HG03159 (cell line): ENCODE measurements around the gene ADGRG3.

Source experiments
- ATAC-seq: cut with Tn5 transposase; IDR thresholded peaks from one replicate; pipeline ENCODE4 v1.9.1; 2021; ENCODE audit warnings: mild to moderate bottlenecking, moderate library complexity; ENCODE audit not compliant: unreplicated experiment

The ADGRG3 gene

GRCh38 chr16:57645169-57645568 is 22.9 kb upstream of the ADGRG3 start:
- no peak for ATAC-seq

- ATAC-seq = no peak
Measured at GRCh38 chr16:57645691-57646387, 22.3 kb upstream of the ADGRG3 start.

DNA sequence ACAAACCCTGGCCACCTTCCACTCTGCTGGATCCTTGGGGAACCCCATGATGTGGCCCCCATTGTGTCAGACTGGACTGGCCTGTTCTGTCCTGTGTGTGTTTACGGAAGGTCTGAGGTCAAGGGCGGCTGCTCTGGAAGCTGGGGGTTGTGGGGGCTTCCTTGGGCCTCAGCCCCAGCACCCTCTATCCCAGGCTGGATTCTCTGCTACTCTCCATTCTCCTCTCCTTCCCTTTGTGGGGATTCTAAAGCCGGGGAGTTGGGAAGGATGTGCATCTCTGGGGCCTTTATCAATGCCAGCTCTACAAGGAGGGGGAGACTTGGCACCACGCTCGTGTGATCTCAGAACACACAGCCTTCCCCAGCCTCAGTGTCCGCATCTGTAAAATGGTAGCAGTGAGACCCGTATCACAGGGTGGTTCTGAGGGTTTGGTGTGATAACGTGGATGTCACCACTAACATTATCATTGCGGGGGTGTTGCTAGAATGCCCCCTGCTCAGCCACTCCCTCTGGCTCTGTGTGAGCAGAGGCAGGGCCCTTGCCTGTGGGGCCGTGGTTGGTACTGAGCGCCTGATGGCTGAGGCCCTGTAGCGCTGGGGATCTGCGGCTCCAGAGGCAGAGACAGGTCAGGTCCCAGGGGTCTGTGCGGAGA is 21.6 kb upstream of the ADGRG3 start:
- ATAC-seq = no peak

DNA sequence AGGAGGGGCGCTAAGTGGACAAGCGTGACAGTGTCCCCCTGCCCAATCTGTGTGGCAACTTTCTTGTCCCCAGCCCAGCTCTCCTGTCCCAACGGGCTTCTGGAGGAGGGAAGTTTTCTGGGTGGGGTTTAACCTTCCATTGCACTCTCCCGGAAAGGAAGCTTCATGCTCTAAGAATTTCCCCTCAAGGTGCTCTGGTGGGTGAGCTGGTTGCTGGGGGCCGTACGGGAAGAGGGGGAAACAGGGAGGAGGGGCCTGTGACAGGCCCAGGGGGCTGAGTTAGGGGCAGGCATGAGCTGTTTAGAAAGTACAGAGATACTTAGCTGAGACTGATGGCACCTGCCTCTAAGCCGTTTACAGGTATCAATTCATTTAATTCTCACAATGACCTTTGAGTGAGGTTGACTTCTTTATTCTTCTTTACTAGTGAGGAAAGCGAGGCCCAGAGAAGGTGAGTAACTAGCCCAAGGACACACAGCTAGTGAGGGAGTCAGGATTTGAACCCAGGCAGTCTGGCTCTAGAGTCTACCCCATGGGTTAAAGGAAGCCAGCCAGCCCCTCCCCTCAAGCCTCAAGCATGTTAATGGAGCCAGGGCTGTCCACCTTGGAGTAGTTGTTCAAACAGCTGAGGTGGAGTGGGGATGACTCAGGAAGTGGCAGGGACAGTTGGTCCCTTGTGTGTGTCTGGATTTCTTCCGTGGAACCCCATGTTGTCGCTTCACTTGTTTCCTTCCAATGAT is 20.8 kb upstream of the ADGRG3 start:
- no peak for ATAC-seq

DNA sequence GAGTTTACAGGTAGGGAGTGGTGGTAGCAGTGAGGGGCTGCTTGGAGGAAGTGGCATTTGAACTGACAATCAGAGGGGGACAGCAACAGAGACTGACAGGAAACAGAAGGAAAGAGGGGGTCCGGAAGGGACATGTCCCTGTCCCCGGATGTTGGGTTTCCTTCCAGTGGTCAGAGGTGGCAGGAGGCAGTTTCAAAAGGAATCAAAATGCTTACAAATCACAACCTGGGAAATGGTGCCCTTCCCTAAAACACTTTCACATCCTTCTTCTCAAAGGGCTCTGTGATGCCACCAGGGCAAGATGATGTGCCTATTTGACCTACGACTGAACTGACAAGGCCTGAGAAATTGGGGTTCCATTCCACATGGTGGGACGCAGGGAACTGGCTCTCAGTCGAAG is 20.0 kb upstream of the ADGRG3 start:
- no peak for ATAC-seq

- no peak for ATAC-seq
Measured at GRCh38 chr16:57648581-57649442, 19.3 kb upstream of the ADGRG3 start.

GRCh38 chr16:57649443-57649751 is 18.7 kb upstream of the ADGRG3 start:
- ATAC-seq = no peak

GRCh38 chr16:57649846-57650245 is 18.3 kb upstream of the ADGRG3 start:
- ATAC-seq = no peak

DNA sequence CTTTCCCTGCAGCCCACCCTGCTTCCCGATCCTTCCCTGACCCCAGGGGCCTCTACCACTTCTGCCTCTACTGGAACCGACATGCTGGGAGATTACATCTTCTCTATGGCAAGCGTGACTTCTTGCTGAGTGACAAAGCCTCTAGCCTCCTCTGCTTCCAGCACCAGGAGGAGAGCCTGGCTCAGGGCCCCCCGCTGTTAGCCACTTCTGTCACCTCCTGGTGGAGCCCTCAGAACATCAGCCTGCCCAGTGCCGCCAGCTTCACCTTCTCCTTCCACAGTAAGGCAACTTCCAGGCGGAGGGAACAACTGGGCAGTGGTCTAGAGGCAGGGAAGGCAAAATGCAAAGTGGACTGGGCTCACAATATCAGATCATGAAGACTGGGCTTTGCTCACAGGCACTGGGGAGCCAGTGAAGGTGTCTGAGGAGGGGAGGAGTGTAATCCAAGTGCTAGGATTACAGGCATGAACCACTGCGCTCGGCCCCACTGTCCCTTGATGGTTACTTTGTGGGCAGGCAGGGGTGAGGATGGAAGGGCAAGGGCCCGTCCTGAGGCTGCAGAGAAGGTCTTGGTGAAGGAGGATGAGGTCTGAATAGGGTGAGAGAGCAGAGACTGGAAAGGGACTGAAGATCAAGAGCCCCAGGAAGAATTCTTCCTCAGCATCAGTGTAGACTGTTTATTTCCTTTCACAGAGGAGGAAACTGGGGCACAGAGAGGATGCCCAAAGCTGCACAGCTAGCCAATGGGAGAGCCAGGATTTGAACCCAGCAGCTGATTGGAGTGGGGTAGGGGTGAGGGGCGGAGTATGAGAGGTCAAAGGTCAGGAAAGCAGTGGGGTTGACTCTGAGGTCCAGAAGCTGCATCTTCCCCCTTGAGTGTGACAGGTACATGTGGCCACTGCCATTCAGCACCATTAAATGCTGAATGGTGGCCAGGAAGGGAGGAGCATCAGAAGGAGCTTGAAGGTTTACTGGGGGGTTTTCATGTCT is 16.5 kb upstream of the ADGRG3 start:
- no peak for ATAC-seq

DNA sequence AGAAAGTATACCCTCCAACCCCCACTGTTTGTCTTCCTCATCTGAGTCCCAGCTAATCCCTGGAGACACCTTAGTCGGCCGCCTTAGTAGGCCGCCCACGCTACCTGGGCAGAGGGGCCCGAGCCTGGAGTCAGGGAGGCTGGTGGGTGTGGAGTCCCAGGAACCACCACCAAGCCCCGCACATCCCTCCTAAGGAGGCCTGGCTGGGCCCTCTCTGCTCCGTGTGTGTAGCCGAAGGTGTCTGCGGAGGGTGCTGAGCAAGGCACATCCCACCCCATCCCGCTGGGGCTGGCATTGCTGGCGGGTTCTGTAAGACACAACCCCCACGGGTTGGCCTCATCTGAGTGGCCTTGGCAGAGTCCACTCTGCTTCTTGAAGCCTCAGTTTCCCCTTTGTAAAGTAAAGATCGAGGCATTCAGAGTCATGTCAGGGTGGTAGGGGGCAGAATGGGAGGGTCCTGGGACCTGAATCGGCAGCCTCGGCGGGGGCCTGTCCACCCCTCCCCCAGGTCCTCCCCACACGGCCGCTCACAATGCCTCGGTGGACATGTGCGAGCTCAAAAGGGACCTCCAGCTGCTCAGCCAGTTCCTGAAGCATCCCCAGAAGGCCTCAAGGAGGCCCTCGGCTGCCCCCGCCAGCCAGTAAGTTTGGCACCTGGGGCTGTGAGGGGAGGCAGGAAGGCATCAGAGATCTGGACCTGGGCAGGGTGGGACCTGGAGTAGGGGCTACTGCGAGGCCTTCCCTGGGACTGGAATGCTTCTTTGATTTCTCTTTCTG is 15.2 kb upstream of the ADGRG3 start:
- ATAC-seq = no peak

GRCh38 chr16:57653936-57654335 is 14.2 kb upstream of the ADGRG3 start:
- no peak for ATAC-seq

DNA sequence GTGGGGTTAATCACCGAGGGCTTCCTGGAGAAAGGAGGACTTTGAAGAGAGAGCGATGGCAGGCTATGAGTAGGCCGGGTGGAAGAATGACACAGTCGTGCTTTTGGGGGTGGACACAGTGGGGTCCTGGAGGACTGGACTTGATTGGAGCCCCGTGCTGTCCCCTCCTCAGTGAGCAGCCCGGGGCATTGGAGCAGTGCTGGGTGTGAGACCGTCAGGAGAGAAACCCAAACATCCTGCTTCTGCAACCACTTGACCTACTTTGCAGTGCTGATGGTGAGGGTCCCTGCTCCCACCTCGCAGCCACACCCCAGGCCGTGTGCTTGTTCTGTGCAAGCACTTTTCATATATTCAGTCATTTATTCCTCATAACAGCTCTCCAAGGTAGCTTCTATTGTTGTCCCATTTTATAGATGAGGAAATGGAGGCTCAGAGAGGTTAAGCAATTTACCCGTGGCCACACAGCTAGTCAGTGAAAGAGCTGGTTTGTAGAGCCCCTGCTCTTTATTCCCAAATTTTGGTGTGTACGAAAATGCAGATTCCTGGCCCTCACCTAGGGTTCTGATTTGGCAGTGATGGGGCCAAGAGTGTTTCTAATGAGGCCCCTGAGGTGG is 11.7 kb upstream of the ADGRG3 start:
- ATAC-seq = no peak

GRCh38 chr16:57657228-57657627 is 10.9 kb upstream of the ADGRG3 start:
- no peak for ATAC-seq

GRCh38 chr16:57658130-57658877 is 9.8 kb upstream of the ADGRG3 start:
- no peak for ATAC-seq

GRCh38 chr16:57658878-57659674 is 9.0 kb upstream of the ADGRG3 start:
- no peak for ATAC-seq

- ATAC-seq = no peak
Measured at GRCh38 chr16:57660715-57661463, 7.2 kb upstream of the ADGRG3 start.

GRCh38 chr16:57661510-57661909 is 6.6 kb upstream of the ADGRG3 start:
- ATAC-seq = no peak
